ENCODE data around the gene DVL2.

The DVL2 gene

DNA sequence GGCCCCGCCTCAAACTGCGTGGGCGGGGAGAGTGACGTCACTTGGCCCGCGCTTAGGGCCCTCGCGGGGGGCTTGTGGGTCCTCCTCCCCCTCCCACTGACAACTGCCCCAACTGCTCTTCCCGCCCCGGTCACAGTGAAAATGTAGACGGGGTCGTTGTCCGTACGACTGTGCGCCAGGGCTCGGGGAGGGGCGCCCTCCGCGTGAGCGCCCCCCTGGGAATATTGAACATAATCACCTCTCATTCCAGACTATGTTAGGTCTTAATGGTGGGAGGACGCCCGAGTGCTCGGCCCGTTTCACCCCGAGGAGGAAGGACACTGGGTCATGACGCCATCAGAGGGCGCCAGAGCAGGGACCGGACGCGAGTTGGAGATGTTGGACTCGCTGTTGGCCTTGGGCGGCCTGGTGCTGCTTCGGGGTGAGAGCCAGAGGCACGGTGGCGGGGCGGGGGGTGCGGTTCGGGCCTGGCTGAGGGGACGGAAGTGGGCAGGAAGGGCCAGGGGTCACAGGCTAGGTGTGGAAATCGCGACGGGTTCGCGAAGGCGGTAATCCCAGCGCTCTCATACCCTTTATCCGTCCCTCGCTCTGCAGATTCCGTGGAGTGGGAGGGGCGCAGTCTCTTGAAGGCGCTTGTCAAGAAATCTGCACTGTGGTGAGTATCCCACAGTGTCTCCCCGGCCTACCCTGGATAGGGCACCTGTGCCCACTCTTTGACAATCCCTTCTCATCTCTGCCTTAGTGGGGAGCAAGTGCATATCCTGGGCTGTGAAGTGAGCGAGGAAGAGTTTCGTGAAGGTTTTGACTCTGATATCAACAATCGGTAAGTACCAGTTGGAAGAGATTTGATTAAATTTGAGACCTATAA, 18.1 kb upstream of the DVL2 start, which contains the start of gene ELP5 (continued):
- TF ChIP-seq EGR2 (tag by site-specific recombination; IDR thresholded peaks at IDR 0.05; ENCODE audit: low read depth) (peak; percentile 82), ZBTB21 (tag by site-specific recombination; IDR thresholded peaks at IDR 0.05) (peak; percentile 94), ZSCAN4 (tag by site-specific recombination; IDR thresholded peaks at IDR 0.05) (no peak), ZNF560 (tag by site-specific recombination; IDR thresholded peaks at IDR 0.05; ENCODE audit: borderline replicate concordance) (no peak), ZNF223 (tag by site-specific recombination; IDR thresholded peaks at IDR 0.05) (no peak), ZNF549 (tag by site-specific recombination; IDR thresholded peaks at IDR 0.05) (no peak), PRDM10 (tag by site-specific recombination; IDR thresholded peaks at IDR 0.05) (peak; percentile 89), HOXD13 (CRISPR knock-in tag; IDR thresholded peaks at IDR 0.05; ENCODE audit: borderline replicate concordance) (no peak), SP3 (tag by site-specific recombination; IDR thresholded peaks at IDR 0.05) (peak; percentile 96), ZNF514 (tag by site-specific recombination; IDR thresholded peaks at IDR 0.05) (no peak), OSR2 (tag by site-specific recombination; IDR thresholded peaks at IDR 0.05) (no peak), ZSCAN23 (tag by site-specific recombination; IDR thresholded peaks at IDR 0.05) (peak; percentile 77), ZNF501 (tag by site-specific recombination; IDR thresholded peaks at IDR 0.05) (peak; percentile 98), ZBTB6 (tag by site-specific recombination; IDR thresholded peaks at IDR 0.05) (no peak), ZBTB49 (tag by site-specific recombination; IDR thresholded peaks at IDR 0.05; ENCODE audit: low read depth) (no peak), ZNF19 (tag by site-specific recombination; IDR thresholded peaks at IDR 0.05; ENCODE audit: low read depth) (no peak), ZNF785 (tag by site-specific recombination; IDR thresholded peaks at IDR 0.05) (no peak), SCRT2 (tag by site-specific recombination; IDR thresholded peaks at IDR 0.05) (0 out of 2 replicates have a peak, but pooled peaks have one; percentile 56), RBAK (tag by site-specific recombination; IDR thresholded peaks at IDR 0.05) (no peak)
- TF ChIP-seq, protein P1, sequence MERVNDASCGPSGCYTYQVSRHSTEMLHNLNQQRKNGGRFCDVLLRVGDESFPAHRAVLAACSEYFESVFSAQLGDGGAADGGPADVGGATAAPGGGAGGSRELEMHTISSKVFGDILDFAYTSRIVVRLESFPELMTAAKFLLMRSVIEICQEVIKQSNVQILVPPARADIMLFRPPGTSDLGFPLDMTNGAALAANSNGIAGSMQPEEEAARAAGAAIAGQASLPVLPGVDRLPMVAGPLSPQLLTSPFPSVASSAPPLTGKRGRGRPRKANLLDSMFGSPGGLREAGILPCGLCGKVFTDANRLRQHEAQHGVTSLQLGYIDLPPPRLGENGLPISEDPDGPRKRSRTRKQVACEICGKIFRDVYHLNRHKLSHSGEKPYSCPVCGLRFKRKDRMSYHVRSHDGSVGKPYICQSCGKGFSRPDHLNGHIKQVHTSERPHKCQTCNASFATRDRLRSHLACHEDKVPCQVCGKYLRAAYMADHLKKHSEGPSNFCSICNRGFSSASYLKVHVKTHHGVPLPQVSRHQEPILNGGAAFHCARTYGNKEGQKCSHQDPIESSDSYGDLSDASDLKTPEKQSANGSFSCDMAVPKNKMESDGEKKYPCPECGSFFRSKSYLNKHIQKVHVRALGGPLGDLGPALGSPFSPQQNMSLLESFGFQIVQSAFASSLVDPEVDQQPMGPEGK (tag by site-specific recombination; IDR thresholded peaks at IDR 0.05), result peak; percentile 100
- TF ChIP-seq, protein P2, sequence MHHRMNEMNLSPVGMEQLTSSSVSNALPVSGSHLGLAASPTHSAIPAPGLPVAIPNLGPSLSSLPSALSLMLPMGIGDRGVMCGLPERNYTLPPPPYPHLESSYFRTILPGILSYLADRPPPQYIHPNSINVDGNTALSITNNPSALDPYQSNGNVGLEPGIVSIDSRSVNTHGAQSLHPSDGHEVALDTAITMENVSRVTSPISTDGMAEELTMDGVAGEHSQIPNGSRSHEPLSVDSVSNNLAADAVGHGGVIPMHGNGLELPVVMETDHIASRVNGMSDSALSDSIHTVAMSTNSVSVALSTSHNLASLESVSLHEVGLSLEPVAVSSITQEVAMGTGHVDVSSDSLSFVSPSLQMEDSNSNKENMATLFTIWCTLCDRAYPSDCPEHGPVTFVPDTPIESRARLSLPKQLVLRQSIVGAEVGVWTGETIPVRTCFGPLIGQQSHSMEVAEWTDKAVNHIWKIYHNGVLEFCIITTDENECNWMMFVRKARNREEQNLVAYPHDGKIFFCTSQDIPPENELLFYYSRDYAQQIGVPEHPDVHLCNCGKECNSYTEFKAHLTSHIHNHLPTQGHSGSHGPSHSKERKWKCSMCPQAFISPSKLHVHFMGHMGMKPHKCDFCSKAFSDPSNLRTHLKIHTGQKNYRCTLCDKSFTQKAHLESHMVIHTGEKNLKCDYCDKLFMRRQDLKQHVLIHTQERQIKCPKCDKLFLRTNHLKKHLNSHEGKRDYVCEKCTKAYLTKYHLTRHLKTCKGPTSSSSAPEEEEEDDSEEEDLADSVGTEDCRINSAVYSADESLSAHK (tag by site-specific recombination; IDR thresholded peaks at IDR 0.05), result peak; percentile 69
- TF ChIP-seq, protein P3, sequence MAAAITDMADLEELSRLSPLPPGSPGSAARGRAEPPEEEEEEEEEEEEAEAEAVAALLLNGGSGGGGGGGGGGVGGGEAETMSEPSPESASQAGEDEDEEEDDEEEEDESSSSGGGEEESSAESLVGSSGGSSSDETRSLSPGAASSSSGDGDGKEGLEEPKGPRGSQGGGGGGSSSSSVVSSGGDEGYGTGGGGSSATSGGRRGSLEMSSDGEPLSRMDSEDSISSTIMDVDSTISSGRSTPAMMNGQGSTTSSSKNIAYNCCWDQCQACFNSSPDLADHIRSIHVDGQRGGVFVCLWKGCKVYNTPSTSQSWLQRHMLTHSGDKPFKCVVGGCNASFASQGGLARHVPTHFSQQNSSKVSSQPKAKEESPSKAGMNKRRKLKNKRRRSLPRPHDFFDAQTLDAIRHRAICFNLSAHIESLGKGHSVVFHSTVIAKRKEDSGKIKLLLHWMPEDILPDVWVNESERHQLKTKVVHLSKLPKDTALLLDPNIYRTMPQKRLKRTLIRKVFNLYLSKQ (tag by site-specific recombination; IDR thresholded peaks at IDR 0.05; ENCODE audit: borderline replicate concordance), result no peak

All from HEK293 (cell line).